HG03469 (cell line): ENCODE results near the gene SPEN.
A peak's percentile ranks its signal among the peaks of the same experiment; 100 is the strongest.

ENCODE experiments used
- ATAC-seq: cut with Tn5 transposase; IDR thresholded peaks from one replicate; pipeline ENCODE4 v1.9.1; 2021; ENCODE audit warnings: mild to moderate bottlenecking, moderate library complexity, moderate number of reproducible peaks; ENCODE audit not compliant: unreplicated experiment

SPEN gene

GRCh38 chr1:15957221-15958095 lies 110.0 kb downstream of the SPEN start:
- ATAC-seq: no peak

GRCh38 chr1:15958111-15958510 lies 110.6 kb downstream of the SPEN start:
- ATAC-seq: no peak

GRCh38 chr1:15958793-15959192 lies 111.3 kb downstream of the SPEN start:
- ATAC-seq: no peak

GRCh38 chr1:15959424-15959823 lies 111.9 kb downstream of the SPEN start:
- ATAC-seq: no peak

GRCh38 chr1:15959827-15960446 lies 112.4 kb downstream of the SPEN start:
- ATAC-seq: no peak

- ATAC-seq: no peak
Observed at GRCh38 chr1:15960808-15961207, 113.3 kb downstream of the SPEN start.

GRCh38 chr1:15961492-15961891 lies 114.0 kb downstream of the SPEN start:
- ATAC-seq: no peak

GRCh38 chr1:15962176-15962575 lies 114.7 kb downstream of the SPEN start:
- ATAC-seq: no peak

GRCh38 chr1:15962671-15963362 lies 115.3 kb downstream of the SPEN start:
- ATAC-seq: no peak

GRCh38 chr1:15963363-15963967 lies 116.0 kb downstream of the SPEN start:
- ATAC-seq: no peak

GRCh38 chr1:15963968-15964648 lies 116.6 kb downstream of the SPEN start:
- ATAC-seq: no peak

GRCh38 chr1:15965228-15965767 lies 117.8 kb downstream of the SPEN start:
- ATAC-seq: no peak

- ATAC-seq: peak; percentile 37
Observed at GRCh38 chr1:15966081-15966955, 118.8 kb downstream of the SPEN start.

- ATAC-seq: no peak
Observed at GRCh38 chr1:15966956-15967344, 119.4 kb downstream of the SPEN start.

- ATAC-seq: no peak
Observed at GRCh38 chr1:15968172-15968571, 120.7 kb downstream of the SPEN start.

- no peak for ATAC-seq
Observed at GRCh38 chr1:15969321-15969880, 121.9 kb downstream of the SPEN start.

- ATAC-seq: no peak
Observed at GRCh38 chr1:15970911-15971310, 123.4 kb downstream of the SPEN start.

- no peak for ATAC-seq
Observed at GRCh38 chr1:15972409-15972808, 124.9 kb downstream of the SPEN start.

GRCh38 chr1:15973772-15974171 lies 126.3 kb downstream of the SPEN start:
- ATAC-seq: no peak
